HepG2 (cell line): ENCODE data around the gene OR1I1. TPM values are rescaled to one million over a fixed set of nuclear protein-coding genes. Genes with fewer than 3 reads are reported as not detected.

ENCODE experiments used
- AKNA ChIP-seq: sonication (generic); formaldehyde crosslinking; IDR thresholded peaks from 2 replicates; pipeline ENCODE4 v1.4.0; 2020; ENCODE audit warnings: missing genetic modification reagents, borderline replicate concordance
- DNMT1 ChIP-seq: sonication (generic); formaldehyde crosslinking; IDR thresholded peaks from 2 replicates; pipeline ENCODE4 v1.5.1; 2020; ENCODE audit warnings: mild to moderate bottlenecking, missing genetic modification reagents
- KLF12 ChIP-seq: sonication (generic); formaldehyde crosslinking; IDR thresholded peaks from 2 replicates; pipeline ENCODE4 v1.4.0; 2020; ENCODE audit warnings: missing genetic modification reagents, borderline replicate concordance
- MEF2D ChIP-seq: sonication (generic); formaldehyde crosslinking; IDR thresholded peaks from 2 replicates; pipeline ENCODE4 v1.5.1; 2020; ENCODE audit warnings: mild to moderate bottlenecking, missing genetic modification reagents
- NFIB ChIP-seq: sonication (generic); formaldehyde crosslinking; IDR thresholded peaks from 2 replicates; pipeline ENCODE4 v1.9.0; 2021; ENCODE audit warnings: missing genetic modification reagents, mild to moderate bottlenecking, borderline replicate concordance
- PRDM4 ChIP-seq: sonication (generic); formaldehyde crosslinking; IDR thresholded peaks from 2 replicates; pipeline ENCODE4 v1.9.0; 2021; ENCODE audit warnings: missing genetic modification reagents, borderline replicate concordance
- REXO4 ChIP-seq: sonication (generic); formaldehyde crosslinking; IDR thresholded peaks from 2 replicates; pipeline ENCODE4 v1.8.0; 2022; ENCODE audit warnings: missing genetic modification reagents, mild to moderate bottlenecking, borderline replicate concordance
- SYNCRIP ChIP-seq: fragments of 200-400 bp; formaldehyde crosslinking; IDR thresholded peaks from 2 replicates; pipeline ENCODE4 v1.6.1; 2018; ENCODE audit warnings: mild to moderate bottlenecking, low read depth, low read length; ENCODE audit not compliant: insufficient read depth
- ZBED4 ChIP-seq: sonication (generic); formaldehyde crosslinking; IDR thresholded peaks from 2 replicates; pipeline ENCODE4 v1.4.0; 2020; ENCODE audit warnings: missing genetic modification reagents, borderline replicate concordance
- ZBTB7A ChIP-seq: sonication (generic); formaldehyde crosslinking; IDR thresholded peaks from 2 replicates; pipeline ENCODE4 v1.8.0; 2022; ENCODE audit warnings: mild to moderate bottlenecking, missing genetic modification reagents
- ZNF264 ChIP-seq: sonication (generic); formaldehyde crosslinking; IDR thresholded peaks from 2 replicates; pipeline ENCODE4 v1.4.0; 2020; ENCODE audit warnings: missing genetic modification reagents
- ZNF879 ChIP-seq: sonication (generic); formaldehyde crosslinking; IDR thresholded peaks from 2 replicates; pipeline ENCODE4 v1.8.1; 2023; ENCODE audit warnings: missing genetic modification reagents
- polyA plus RNA-seq, 8 experiments: library from polyadenylated mRNA; depleted of rRNA in 3 of 8; stranded (reverse) in 7 of 8; unstranded in 1 of 8; fragments of >200 nt; fragmentation: Illumina TruSeq in 4 of 8; extraction: Trizol in 4 of 8; gene quantifications; 2 replicates each; pipeline versions ENCODE4 v1.2.1 to v1.2.3, GENCODE V29; 2011 to 2016; ENCODE audit warnings: low read depth in 4 of 8, missing spikeins in 1 of 8, mixed read lengths in 1 of 8; ENCODE audit not compliant: insufficient read depth in 1 of 8
- total RNA-seq, 5 experiments: library from RNA; depleted of rRNA; stranded (reverse); fragments of >200 nt; fragmentation: Illumina TruSeq; extraction: Trizol; gene quantifications; 2 replicates each; pipeline ENCODE4 v1.2.3, GENCODE V29; 2016; ENCODE audit warnings: low read depth in 1 of 5

Gene OR1I1
- total and polyA plus RNA-seq, 2 of the 13 experiments (the other 11 are each of a cell fraction or from before 2014, with no cell fraction given), result not detected

GRCh38 chr19:15125232-15126067 lies 43.4 kb downstream of the OR1I1 start (continued):
- TF ChIP-seq ZNF264 (CRISPR knock-in tag) (peak; percentile 59; the same call in 1 of the 2 replicates), AKNA (no peak), NFIB (no peak), ZNF879 (CRISPR knock-in tag) (no peak), REXO4 (CRISPR knock-in tag) (no peak), ZBTB7A (CRISPR knock-in tag) (peak; percentile 89), ZBED4 (CRISPR knock-in tag) (peak; percentile 91), PRDM4 (no peak), KLF12 (CRISPR knock-in tag) (no peak; the same call in none of the 2 replicates), MEF2D (peak; percentile 45; the same call in 1 of the 2 replicates), DNMT1 (CRISPR knock-in tag) (peak; percentile 46; the same call in 1 of the 2 replicates), SYNCRIP (no peak)
